ENCODE data around the gene PHC3.

- TF ChIP-seq CTCF (IDR thresholded peaks at IDR 0.05) (no peak), POLR2AphosphoS5 (IDR thresholded peaks at IDR 0.05) (no peak)
Measured at GRCh38 chr3:170090601-170090981, 90.9 kb downstream of the PHC3 start.
